Measurements from ENCODE around the gene PITPNB. TPM values are rescaled to one million over a fixed set of nuclear protein-coding genes. Genes with fewer than 3 reads are reported as not detected.

PITPNB gene
- polyA plus RNA-seq, 1 experiment: 24.0 TPM

GRCh38 chr22:27961182-27961581 lies 42.1 kb upstream of the PITPNB start:
- ChIA-PET CTCF (no interaction called here), POLR2A (no interaction called here)
- Histone ChIP-seq H3K36me3 (ENCODE audit: control insufficient read depth, insufficient read depth, low read length) (no peaks in the 10 kb centered on the region), H3K27me3 (ENCODE audit: control insufficient read depth, insufficient read depth, low read length) (no peaks in the 10 kb centered on the region), H3K4me3 (ENCODE audit: low read depth, low read length) (no peak overlapping the region)
- TF ChIP-seq CTCF (IDR thresholded peaks at IDR 0.05; ENCODE audit: insufficient read depth, low read depth, low read length): no peak
- DNase-seq (ENCODE audit: low read depth): no peak

- ChIA-PET CTCF (interaction anchor here (0.9 kb wide), 1 partner anchor 48 kb away, joined by 3 read pairs; no protein-coding TSS in a partner anchor), POLR2A (no interaction called here)
- Histone ChIP-seq H3K27me3 (ENCODE audit: control insufficient read depth, insufficient read depth, low read length) (no peaks in the 10 kb centered on the region), H3K36me3 (ENCODE audit: control insufficient read depth, insufficient read depth, low read length) (no peaks in the 10 kb centered on the region), H3K4me3 (ENCODE audit: low read depth, low read length) (no peak overlapping the region)
- TF ChIP-seq CTCF (IDR thresholded peaks at IDR 0.05; ENCODE audit: insufficient read depth, low read depth, low read length): no peak
- no peak for DNase-seq (ENCODE audit: low read depth)
Observed at GRCh38 chr22:27959335-27960090, 40.5 kb upstream of the PITPNB start.

- no peak overlapping the region for H3K4me3 ChIP-seq (ENCODE audit: low read depth, low read length)
- H3K27me3 ChIP-seq (ENCODE audit: control insufficient read depth, insufficient read depth, low read length): no peaks in the 10 kb centered on the region
- POLR2A ChIA-PET: no interaction called here
- H3K36me3 ChIP-seq (ENCODE audit: control insufficient read depth, insufficient read depth, low read length): no peaks in the 10 kb centered on the region
- no peak for DNase-seq (ENCODE audit: low read depth)
- no peak for TF ChIP-seq CTCF (IDR thresholded peaks at IDR 0.05; ENCODE audit: insufficient read depth, low read depth, low read length)
- CTCF ChIA-PET: no interaction called here
Observed at GRCh38 chr22:27952779-27953178, 33.7 kb upstream of the PITPNB start.

- ChIA-PET CTCF (no interaction called here), POLR2A (no interaction called here)
- Histone ChIP-seq H3K27me3 (ENCODE audit: control insufficient read depth, insufficient read depth, low read length) (no peaks in the 10 kb centered on the region), H3K4me3 (ENCODE audit: low read depth, low read length) (no peak overlapping the region), H3K36me3 (ENCODE audit: control insufficient read depth, insufficient read depth, low read length) (no peaks in the 10 kb centered on the region)
- no peak for DNase-seq (ENCODE audit: low read depth)
- TF ChIP-seq CTCF (IDR thresholded peaks at IDR 0.05; ENCODE audit: insufficient read depth, low read depth, low read length): no peak
Observed at GRCh38 chr22:27952091-27952490, 33.0 kb upstream of the PITPNB start.

GRCh38 chr22:27949421-27949820 lies 30.4 kb upstream of the PITPNB start:
- POLR2A ChIA-PET: no interaction called here

More at GRCh38 chr22:27949421-27949820, 30.4 kb upstream of the PITPNB start:
- DNase-seq (ENCODE audit: low read depth): no peak
- Histone ChIP-seq H3K36me3 (ENCODE audit: control insufficient read depth, insufficient read depth, low read length) (no peaks in the 10 kb centered on the region), H3K4me3 (ENCODE audit: low read depth, low read length) (no peak overlapping the region), H3K27me3 (ENCODE audit: control insufficient read depth, insufficient read depth, low read length) (no peaks in the 10 kb centered on the region)
- TF ChIP-seq CTCF (IDR thresholded peaks at IDR 0.05; ENCODE audit: insufficient read depth, low read depth, low read length): no peak
- CTCF ChIA-PET: no interaction called here
